Activated CD8-positive, alpha-beta memory T cell treated with anti-CD3 and anti-CD28 coated beads, Interleukin-2, amount 50 U/mL, for 4 hours (primary cell): ENCODE data around the gene C3AR1.
A peak's percentile ranks its signal among the peaks of the same experiment; 100 is the strongest.
"Not testable (repeated sequence)": the region's sequence is repeated elsewhere in the genome, so short reads cannot be mapped to it uniquely, and the experiment has no call there.

Source experiments
- DNase-seq: peaks from one replicate; pipeline ENCODE4 v3.0.0-alpha.2; 2020

C3AR1 gene

GRCh38 chr12:8057306-8057705 lies 8.9 kb downstream of the C3AR1 start:
- no peak for DNase-seq

DNA sequence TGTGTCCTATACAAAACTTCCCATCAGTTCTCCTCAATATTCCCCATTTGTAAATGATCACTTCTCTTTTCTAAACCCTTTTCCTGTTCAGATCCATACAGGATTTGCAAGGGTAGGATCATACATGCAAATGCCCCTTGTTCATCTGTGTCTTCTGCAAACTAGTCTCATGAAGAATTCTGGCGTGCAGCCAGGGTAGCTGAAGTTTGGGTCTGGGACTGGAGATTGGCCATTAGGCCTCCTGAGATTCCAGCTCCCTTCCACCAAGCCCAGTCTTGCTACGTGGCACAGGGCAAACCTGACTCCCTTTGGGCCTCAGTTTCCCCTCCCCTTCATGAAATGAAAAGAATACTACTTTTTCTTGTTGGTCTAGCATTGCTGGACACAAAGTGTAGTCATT lies 11.3 kb downstream of the C3AR1 start:
- no peak for DNase-seq

- DNase-seq: no peak
These were observed 13.5 kb downstream of the C3AR1 start for GRCh38 chr12:8052679-8053078.

- no peak for DNase-seq
These were observed 15.4 kb downstream of the C3AR1 start for GRCh38 chr12:8050600-8051250.

- no peak for DNase-seq
These were observed 17.3 kb downstream of the C3AR1 start for GRCh38 chr12:8048906-8049305.

DNA sequence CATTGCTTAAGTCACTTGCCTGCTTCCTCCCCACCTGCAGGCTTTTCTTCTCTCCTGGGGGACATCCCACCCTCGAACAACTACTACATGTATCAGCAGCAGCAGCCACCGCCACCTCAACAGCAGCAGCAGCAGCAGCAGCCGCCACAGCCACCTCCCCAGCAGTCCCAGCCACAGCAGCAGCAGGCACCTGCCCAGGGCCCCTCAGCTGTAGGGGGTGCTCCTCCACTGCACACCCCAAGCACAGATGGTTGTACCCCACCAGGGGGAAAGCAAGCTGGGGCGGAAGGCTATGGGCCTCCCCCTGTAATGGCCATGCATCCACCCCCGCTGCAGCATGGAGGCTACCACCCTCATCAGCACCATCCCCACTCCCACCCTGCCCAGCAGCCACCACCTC lies 18.3 kb downstream of the C3AR1 start:
- no peak for DNase-seq

DNA sequence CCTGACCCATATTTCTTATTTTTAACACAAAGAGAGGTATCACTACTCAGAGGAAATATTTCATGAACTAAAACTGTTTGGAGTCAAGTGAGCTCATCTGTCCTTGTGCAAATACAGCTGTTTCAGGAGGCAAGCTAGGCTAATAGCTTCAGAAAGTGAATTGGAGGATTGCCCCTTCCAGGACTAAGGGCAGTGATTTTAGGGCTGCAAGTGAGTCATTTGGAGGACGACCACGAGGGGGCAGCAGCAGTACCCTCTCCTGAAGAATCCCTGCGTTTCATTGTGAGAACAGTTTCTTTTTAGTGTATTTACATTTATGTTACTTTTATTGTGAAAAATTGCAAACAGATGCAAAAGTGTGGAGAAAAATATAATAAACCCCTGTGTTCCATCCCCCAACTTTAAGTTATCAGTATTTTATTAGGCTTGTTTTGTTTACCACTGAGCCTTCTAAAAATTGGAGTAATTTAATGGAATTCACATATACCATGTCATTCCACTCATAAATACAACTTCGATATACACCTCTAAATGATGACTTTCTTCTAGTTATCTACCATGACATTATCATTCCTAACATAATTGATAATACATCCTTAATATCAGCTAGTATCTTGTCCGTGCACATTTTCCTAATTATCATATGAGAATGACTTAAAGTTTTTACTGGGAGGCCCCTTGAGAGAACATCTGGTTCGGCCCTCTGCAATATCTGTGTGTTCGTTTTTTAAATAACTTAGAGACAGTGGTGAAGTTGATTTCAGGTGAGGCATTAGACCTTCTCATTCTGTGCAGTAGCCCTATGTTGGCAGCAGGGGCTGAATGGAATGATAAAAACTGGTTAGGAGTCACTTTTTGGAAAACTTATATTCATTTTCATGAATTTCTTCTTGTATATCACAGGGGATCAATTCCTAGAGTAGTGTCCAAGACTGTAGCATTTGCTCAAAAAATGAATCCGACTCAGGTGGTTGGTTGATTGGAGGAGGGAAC lies 19.9 kb downstream of the C3AR1 start:
- DNase-seq: peak; percentile 86

- DNase-seq: no peak
These were observed 25.4 kb downstream of the C3AR1 start for GRCh38 chr12:8040791-8041190.

DNA sequence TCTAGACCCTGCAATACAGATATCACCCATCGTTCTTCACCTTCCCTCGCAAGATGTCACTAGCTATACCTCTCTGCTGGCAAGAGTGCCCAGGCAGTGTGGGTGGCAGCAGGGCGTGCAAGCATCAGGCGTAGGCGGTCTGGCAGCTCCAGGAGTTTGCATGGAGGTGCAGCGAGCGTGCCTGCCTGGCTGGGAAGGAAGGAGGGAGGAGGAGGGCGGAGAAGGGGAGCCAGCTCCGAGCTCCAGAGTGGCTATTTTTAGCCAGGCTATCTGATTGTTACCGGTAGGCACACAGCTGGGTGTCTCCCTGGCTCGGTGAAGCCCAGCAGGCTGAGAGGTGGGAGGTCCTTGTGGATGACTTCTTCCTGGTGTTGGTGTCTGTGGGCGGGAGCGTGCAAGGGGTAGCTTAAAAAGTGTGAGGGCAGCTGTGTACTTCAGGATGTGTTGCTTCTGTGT lies 27.5 kb downstream of the C3AR1 start:
- DNase-seq: no peak

DNA sequence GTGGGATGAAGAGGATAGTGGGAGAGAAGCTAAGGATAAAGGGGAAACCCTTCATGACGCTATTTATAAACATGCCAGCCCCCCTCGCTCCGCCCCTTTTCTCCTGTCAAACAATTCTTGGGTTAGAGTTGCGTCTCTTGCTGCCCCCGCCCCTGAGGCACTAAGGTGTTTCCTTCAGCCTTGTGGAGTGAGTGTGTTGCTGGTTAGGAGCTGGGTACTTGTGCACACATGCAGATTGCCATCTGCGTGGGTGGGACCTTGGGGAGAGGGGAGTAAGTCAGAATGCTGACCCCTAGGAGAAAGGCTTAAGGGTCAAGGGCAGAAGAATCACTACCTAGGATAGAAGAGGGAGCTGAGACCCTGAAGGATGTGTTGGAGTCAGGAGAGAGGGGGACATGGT lies 28.2 kb downstream of the C3AR1 start:
- no peak for DNase-seq

DNA sequence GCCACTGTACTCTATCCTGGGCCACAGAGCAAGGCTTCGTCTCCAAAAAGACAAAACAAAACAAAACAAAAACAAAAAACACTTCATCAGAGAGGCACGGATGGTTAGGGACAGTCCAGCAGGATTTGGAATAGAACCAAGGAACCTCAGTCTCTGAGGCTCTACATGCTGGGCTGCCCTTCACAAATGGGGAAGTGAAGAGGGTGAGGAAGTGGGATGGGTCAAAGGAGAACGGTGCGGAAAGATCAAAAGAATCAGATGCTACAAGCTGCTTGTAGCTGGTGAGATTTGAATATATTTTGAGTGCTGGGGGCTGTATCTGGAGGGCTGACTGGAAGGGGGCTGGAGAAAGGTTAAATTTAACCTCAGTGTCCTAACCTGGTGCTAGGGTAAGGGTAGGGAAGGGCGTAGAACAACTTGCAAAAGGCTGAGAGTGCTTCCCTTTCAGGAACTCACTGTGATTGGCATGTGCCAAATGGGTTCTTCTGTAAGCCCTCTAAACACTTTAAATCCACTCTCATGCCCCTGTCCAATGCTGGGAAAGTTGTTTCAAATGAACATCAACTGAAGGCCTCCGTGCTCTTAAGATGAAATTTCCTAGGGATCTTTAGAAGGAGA lies 29.0 kb downstream of the C3AR1 start:
- no peak for DNase-seq

GRCh38 chr12:8036346-8036745 lies 29.8 kb downstream of the C3AR1 start:
- no peak for DNase-seq

- no peak for DNase-seq
These were observed 30.6 kb downstream of the C3AR1 start for GRCh38 chr12:8035440-8036010.

GRCh38 chr12:8034802-8035201 lies 31.4 kb downstream of the C3AR1 start:
- DNase-seq: no peak

DNA sequence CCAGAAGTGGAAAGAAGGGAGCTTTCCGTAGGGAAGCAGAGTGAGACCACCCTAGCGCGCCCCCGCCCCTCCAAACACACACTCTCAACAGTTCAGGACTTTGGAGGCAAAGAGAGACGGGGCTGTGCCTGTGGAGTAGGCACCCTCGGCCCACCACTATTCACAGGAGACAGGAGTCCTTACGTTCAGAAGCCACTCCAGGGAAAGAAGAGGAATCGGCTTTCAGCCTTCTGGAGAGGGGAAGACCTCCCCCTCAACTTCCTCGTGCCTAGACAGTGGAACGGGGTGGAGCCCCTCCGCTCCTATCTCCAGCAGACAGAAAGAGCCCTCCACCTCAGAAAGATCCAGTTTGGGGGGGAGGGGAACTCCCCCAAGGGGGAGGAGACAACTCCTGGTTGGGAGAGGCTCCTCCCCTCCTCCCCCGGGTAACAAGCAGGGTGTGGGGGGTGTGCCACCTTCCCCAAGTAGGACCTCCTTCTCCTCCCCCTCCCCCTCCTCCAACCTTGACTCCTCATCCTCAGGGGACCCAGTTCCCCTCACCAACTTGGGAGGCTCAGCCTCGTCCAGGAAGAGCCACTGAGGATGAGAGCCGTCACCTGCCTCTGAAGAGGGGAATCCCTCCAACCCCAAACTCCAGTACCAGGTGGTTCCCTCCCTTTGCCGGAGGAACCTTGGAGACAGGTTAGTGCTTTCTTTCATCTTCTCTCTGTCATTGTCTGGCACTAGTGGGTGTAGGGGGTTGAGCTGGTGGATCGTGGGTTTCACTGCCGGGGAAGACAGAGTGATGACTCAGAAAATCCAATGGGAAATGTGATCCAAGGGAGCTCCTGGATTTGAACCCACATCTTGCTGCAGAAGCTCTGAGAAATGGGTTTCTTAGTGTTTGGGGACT lies 32.8 kb downstream of the C3AR1 start:
- peak; percentile 55 for DNase-seq

DNA sequence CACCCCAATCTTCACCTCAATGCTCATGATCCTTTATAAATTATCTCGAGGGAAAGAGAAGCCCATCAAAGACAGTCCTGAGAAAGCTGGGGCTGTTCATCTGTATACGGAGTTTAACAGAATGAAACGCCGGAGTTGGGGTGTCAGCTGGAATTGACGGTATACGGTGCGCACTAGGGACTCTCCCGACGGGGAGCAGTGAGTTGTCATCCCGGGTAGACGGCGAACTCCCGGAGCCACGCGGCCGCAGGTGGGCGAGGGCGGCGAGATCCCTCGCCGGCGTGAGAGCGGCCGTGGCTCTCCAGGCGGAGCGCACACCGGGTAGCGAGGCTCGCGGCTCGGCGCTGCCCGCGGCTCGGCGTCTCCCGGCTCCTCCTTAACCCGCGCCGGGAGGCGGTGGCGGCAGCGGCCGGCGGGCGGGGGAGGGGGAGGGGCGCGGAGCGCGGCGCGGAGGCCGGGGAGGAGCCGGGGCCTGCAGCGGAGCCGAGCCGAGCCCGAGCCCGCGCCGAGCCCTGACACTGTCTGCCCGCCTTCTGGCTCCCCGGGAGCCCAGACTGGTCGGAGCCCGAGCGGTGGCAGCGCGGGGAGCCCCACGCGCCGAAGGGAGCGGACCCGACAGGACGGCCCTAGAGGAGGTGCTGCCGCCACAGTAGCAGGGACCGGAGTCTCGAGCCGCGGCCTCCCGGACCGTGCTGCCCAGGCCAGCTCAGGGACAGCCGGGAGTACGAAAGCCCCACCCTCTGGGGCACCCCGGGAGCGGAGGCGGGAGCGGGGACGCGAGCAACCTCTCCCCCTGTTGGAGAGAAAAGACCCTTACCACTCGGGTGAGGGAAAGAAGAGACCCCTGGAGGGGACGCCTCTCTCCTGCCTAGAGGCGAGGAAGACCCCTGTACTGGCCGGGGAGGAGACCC lies 33.7 kb downstream of the C3AR1 start, which contains the start of gene FOXJ2:
Gene FOXJ2 (plus strand): TSS at position 475 of the 911 bp plus-strand sequence. CDS start 7,117 bp downstream, outside the sequence.
- DNase-seq: peak; percentile 83

- DNase-seq: no peak
These were observed 34.3 kb downstream of the C3AR1 start for GRCh38 chr12:8031872-8032241.

- not testable (repeated sequence) for DNase-seq
These were observed 35.1 kb downstream of the C3AR1 start for GRCh38 chr12:8031017-8031416.

DNA sequence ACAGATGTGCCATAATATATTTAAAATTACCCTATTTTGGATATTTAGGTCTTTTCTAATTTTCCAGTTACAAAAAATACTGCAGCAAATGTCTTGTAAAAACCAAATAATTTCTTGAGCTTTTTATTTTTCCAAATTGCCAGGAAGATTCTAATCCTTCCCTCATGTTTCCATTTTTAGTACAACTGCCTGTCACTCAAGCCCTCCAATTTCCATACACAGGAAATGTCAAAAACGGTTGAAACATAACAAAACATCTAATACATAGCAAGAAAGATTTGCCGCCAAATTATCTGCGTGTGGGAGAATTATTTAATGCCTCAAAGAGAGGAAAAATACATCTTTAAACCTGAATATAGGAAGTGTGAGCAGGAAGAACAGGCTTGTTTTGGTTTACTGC lies 36.0 kb downstream of the C3AR1 start:
- no peak for DNase-seq

DNA sequence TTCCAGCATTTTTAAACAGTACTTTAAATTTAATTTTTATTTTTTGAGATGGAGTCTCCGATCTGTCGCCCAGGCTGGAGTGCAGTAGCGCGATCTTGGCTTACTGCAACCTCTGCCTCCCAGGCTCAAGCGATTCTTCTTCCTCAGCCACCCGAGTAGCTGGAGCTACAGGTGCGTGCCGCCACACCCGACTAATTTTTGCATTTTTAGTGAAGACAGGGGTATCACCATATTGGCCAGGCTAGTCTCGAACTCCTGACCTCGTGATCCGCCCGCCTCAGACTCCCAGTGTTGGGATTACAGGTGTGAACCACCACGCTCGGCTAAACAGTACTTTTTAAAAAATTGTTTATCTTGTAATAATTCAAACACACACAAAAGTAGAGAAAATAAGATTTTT lies 37.9 kb downstream of the C3AR1 start:
- DNase-seq: no peak

- DNase-seq: no peak
These were observed 38.3 kb downstream of the C3AR1 start for GRCh38 chr12:8027856-8028255.
